ENCODE measurements around the gene GPR152.

The GPR152 gene

GRCh38 chr11:67452141-67452952 lies at the start of gene GPR152:
Gene GPR152 (minus strand): TSS chr11:67452729. CDS start chr11:67452724, 5 bp downstream.
- no peak within 1 kb of the TSS for H3K27ac ChIP-seq (ENCODE audit: low read depth, low read length, poor library complexity, severe bottlenecking)
- TF ChIP-seq EZH2 (IDR thresholded peaks at IDR 0.05; ENCODE audit: borderline replicate concordance, low read length), result no peak
- TF ChIP-seq CTCF (IDR thresholded peaks at IDR 0.05; ENCODE audit: low read length), result no peak
- H2AFZ ChIP-seq (ENCODE audit: low read length), result no peak within 1 kb of the TSS
- peaks cover 23% of the 10 kb centered on the region for H3K4me1 ChIP-seq (ENCODE audit: insufficient read depth, low read length, severe bottlenecking)
- no peaks in the 10 kb centered on the region for H3K9me3 ChIP-seq (ENCODE audit: low read length)
- no peak within 1 kb of the TSS for H3K9ac ChIP-seq (ENCODE audit: low read length)
- H3K9me2 ChIP-seq (ENCODE audit: low read depth, low read length), result no peaks in the 10 kb centered on the region
- H3K4me2 ChIP-seq (ENCODE audit: low read length), result no peak within 1 kb of the TSS
- no peaks in the 10 kb centered on the region for H3K79me2 ChIP-seq (ENCODE audit: insufficient read depth, low read length)
- no peaks in the 10 kb centered on the region for H3F3A ChIP-seq (ENCODE audit: insufficient read depth, low read length)
- no peaks in the 10 kb centered on the region for H3K27me3 ChIP-seq (ENCODE audit: insufficient read depth, low read length)
- no peaks in the 10 kb centered on the region for H3K36me3 ChIP-seq (ENCODE audit: insufficient read depth, low read length)
- no peaks in the 10 kb centered on the region for H4K20me1 ChIP-seq (ENCODE audit: insufficient read depth, low read length)
- H3K4me3 ChIP-seq (ENCODE audit: low read depth, low read length, poor library complexity, severe bottlenecking), result no peak within 1 kb of the TSS

DNA sequence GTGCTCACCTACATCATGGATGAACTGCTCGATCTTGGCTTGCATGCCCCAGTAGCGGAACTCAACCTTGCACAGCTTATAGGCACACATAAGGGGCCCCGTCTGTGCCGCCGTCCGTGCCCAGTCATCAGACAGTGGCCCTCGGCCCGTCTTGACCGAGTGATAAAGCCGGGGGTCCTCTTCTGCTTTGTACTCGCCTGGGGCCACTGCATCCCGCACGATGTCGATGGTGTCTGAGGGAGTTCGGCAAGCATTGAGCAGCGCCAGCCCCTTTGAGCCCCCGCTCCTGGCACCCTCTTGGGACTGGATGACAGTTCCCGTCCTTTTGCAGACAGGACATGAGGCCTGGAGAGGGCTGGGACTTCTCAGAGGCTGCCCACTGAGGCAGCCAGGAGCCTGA lies 49.3 kb upstream of the GPR152 start:
- H4K20me1 ChIP-seq (ENCODE audit: insufficient read depth, low read length), result no peaks in the 10 kb centered on the region
- no peaks in the 10 kb centered on the region for H3F3A ChIP-seq (ENCODE audit: insufficient read depth, low read length)
- no peak overlapping the region for H3K27ac ChIP-seq (ENCODE audit: low read depth, low read length, poor library complexity, severe bottlenecking)
- H3K36me3 ChIP-seq (ENCODE audit: insufficient read depth, low read length), result peaks cover 22% of the 10 kb centered on the region; the same call in 1 of the 2 replicates
- H3K4me3 ChIP-seq (ENCODE audit: low read depth, low read length, poor library complexity, severe bottlenecking), result no peak overlapping the region
- H3K9me2 ChIP-seq (ENCODE audit: low read depth, low read length), result no peaks in the 10 kb centered on the region
- no peaks in the 10 kb centered on the region for H3K9me3 ChIP-seq (ENCODE audit: low read length)
- TF ChIP-seq CTCF (IDR thresholded peaks at IDR 0.05; ENCODE audit: low read length) (no peak), EZH2 (IDR thresholded peaks at IDR 0.05; ENCODE audit: borderline replicate concordance, low read length) (no peak)
- H2AFZ ChIP-seq (ENCODE audit: low read length), result no peak overlapping the region
- H3K27me3 ChIP-seq (ENCODE audit: insufficient read depth, low read length), result no peaks in the 10 kb centered on the region
- peaks cover 22% of the 10 kb centered on the region for H3K4me1 ChIP-seq (ENCODE audit: insufficient read depth, low read length, severe bottlenecking)
- no peak overlapping the region for H3K4me2 ChIP-seq (ENCODE audit: low read length)
- H3K9ac ChIP-seq (ENCODE audit: low read length), result no peak overlapping the region
- H3K79me2 ChIP-seq (ENCODE audit: insufficient read depth, low read length), result no peaks in the 10 kb centered on the region

- Histone ChIP-seq H3K79me2 (ENCODE audit: insufficient read depth, low read length) (no peaks in the 10 kb centered on the region), H3K36me3 (ENCODE audit: insufficient read depth, low read length) (peaks cover 24% of the 10 kb centered on the region; the same call in 1 of the 2 replicates), H3K9me3 (ENCODE audit: low read length) (no peaks in the 10 kb centered on the region), H3K4me2 (ENCODE audit: low read length) (no peak overlapping the region), H4K20me1 (ENCODE audit: insufficient read depth, low read length) (no peaks in the 10 kb centered on the region), H3F3A (ENCODE audit: insufficient read depth, low read length) (no peaks in the 10 kb centered on the region), H3K27ac (ENCODE audit: low read depth, low read length, poor library complexity, severe bottlenecking) (no peak overlapping the region), H3K9ac (ENCODE audit: low read length) (no peak overlapping the region), H3K27me3 (ENCODE audit: insufficient read depth, low read length) (no peaks in the 10 kb centered on the region), H3K9me2 (ENCODE audit: low read depth, low read length) (no peaks in the 10 kb centered on the region), H2AFZ (ENCODE audit: low read length) (no peak overlapping the region), H3K4me1 (ENCODE audit: insufficient read depth, low read length, severe bottlenecking) (peaks cover 14% of the 10 kb centered on the region), H3K4me3 (ENCODE audit: low read depth, low read length, poor library complexity, severe bottlenecking) (no peak overlapping the region)
- no peak for TF ChIP-seq CTCF (IDR thresholded peaks at IDR 0.05; ENCODE audit: low read length)
- TF ChIP-seq EZH2 (IDR thresholded peaks at IDR 0.05; ENCODE audit: borderline replicate concordance, low read length), result no peak
Measured at GRCh38 chr11:67500831-67501715, 48.5 kb upstream of the GPR152 start.

All from OCI-LY1 (cell line).